ENCODE results near the gene FBXL4.
"Not testable (repeated sequence)": the region's sequence is repeated elsewhere in the genome, so short reads cannot be mapped to it uniquely, and the experiment has no call there.

The FBXL4 gene

DNA sequence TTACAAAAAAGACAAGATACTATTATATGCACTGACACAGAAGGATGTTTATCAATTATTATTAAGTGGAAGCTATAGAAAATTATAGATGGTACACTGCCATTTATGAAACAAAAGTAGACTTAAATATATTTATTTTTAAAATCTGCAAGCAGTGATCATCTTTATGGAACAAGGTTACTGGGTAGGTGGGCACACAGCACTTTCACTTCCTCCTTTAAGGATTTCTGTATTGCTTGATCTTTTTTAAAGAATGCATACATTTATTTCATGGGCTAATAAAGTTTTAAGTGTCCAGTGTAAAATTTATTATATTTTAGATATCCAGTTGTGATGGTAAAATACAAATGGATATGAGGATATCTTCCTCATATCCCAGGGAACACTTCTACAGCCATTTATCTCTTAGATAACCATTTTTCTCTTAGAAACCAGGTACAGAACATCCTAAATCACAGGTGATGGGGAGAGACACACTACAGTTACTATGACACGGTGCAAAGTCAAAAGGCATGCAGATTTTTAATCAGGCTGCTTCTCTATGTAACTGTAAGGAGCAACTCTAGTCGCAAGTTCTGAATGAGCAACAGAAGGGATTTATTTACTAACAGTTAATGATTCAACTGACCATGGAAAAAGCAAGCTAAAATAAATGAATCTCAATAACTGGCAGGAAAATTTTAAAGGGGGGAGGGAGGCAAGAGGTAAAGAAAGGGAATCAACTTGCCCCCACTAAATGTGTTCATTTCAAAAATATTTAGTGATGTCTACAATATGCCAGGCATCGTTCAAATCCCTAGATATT is 2.2 kb downstream of the FBXL4 start:
- DNase-seq, result no peak

DNA sequence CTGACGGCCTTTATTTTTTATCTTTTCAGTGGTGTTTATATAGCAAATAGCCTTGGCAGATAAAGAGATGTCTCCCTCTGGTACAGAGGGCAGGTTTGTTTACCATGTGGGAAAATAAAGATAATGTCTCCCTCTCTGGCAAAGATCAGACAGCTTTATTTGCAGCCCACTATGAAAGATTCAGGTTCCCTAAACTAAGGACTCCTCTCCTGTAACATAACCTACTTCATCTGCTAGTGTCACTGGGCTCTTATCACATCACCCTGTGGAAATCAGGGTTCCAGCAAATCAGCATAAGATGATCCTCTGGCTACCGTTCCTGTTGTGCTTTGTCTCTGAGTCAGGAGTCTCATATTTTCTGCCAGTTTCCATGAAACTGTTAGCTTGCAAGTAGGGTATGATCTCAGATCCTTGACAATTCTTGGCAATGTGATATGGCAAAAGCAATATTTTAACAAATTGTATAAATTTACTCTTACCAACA is 3.1 kb downstream of the FBXL4 start:
- DNase-seq, result no peak

DNA sequence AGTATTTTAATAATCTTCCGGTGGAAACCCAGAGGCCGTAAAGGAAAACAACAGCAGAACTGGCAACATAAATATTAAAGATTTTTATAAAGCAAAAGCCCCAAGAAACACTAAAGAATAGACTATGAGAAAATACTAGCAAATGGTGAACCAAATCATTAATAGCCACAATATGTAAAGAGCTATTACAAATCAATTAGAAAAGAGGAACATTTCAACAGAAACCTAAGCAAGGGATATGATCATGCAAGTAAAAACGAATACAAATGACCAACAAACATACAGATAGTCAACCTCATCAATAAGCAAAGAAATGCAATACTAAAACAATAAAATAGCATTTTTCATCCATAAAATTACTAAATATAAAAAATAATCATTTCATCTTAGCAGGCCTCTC is 3.6 kb downstream of the FBXL4 start:
- DNase-seq, result no peak

DNA sequence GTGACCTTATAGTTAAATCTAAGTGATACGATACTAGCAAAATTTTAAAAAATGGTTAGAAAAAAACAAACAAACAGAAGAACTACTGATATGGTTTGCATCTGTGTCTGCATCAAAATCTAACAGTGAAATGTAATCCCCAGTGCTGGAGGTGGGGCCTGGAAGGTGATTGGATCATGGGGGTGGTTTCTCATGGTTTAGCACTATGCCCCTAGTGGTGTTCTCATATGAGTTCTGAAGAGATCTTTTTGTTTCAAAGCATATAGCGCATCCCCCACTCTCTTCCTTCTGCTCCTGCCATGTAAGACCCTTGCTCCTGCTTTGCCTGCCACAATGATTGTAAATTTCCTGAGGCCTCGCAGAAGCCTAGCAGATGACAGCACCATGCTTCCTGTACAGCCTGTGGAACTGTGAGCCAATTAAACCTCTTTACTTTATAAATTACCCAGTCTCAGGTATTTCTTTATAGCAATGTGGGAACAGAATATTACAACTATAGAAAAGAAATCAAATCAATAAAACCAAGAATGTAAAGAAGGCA is 5.4 kb downstream of the FBXL4 start:
- no peak for DNase-seq

DNA sequence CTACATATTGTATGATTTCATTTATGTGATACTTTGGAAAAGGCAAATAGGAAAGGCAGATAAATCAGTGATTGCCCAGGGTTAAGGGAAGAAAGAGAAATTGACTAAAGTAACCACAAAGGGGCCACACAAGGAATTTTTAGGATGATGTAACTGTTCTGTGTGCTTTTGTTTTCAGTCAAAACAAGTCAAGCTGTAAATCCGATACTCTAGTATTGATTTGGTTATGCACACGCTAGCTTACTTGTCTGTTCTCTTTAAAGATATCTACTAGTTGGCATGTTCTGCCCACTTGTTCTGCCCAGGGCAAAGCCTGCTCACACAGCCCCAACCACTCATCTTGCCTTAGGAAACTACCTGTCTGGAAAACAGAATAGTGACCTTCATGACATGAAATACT is 6.4 kb downstream of the FBXL4 start:
- DNase-seq, result no peak

DNA sequence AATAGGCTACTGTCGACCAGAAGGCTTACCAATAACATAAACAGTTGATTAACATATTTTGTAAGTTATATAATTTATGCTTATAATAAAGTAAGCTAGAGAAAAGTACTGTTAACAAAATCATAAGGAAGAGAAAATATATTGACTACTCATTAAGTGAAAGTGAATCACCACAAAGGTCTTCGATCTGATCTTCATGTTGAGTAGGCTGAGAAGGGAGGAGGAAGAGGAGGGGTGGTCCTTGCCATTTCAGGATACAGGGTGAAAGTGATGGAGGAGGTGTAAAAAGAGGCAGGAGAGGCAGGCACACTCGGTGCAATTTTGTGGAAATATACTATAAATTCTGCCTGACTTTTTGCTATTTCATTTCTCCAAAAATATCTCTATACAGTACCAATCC is 10.4 kb downstream of the FBXL4 start:
- DNase-seq, result no peak

DNA sequence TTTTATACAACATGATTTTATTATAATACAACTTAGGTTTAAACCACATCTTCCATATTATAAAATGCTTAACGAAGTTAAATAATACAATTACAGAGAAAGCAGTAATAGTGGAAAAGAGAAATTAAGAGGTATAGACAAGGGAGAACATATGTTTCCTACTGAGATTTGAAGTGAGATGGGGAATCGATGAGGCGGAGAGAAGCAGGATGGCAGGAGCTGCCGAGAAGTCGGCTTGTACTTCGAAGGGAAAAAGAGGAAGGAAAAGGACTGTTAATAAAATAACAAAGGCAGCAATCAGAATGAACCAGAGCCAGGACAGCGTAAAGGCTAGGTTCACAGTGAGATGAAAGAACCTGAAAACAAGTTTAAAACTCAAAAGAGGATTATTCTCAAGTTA is 15.4 kb downstream of the FBXL4 start:
- no peak for DNase-seq

DNA sequence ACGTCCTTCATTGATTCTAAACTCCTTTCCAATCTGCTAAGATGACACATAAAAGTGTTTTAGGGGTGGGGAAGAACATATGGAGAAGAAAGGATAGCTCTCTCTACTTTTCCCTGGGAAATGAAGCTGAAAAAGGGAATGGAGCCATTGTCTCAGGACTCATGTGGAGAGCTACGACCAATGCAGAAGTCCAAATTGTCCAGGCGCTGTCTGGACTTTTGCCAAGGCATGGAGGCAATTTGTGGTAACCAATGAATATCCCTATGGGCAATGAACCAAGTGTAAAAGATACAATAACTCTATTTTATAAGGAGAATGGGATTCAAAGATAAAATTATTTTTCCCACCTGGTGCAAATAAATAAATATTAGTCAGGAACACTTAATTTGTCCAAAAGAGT is 16.1 kb downstream of the FBXL4 start:
- DNase-seq, result no peak

DNA sequence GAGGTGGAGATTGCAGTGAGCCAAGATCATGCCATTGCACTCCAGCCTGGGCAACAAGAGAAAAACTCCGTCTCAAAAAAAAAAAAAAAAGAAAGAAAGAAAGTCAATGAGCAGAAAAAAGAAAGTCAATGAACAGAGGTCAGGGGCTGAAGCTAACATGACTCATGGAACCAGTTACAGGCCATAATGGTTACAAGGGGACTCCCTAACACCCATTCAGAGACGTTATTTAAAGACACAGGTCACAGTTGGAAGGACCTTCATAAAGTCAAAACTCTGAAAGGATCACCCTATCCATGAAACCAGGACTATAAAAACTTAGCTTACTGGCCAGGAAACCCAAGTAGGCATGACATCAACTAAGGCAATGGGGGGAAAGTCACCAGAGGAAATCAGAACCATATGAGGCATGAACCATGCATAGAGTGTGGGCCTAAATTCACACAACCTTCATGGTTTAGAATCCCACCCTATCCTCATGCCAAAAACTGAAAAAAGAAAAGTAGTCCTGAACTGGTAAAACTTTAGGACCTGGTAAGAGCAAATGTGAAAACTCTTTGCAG is 18.2 kb downstream of the FBXL4 start:
- no peak for DNase-seq

DNA sequence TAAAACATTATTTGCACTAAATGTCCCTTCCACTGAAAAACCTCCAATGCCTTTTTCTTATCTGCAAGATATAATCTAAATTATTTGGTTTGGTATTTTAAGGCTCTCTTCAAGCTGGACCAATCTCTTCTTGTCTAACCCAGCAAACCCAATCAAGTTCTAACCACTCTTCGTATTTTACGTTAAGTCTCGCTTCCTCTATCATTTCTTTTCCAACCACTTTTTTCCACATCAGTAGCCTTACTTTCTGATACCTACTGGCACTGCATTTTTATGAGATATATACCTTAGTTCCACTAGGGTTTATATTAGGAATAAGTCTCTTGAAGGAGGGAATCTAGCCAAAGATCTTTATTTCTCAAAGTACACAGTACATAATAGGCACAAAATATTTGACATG is 19.1 kb downstream of the FBXL4 start:
- no peak for DNase-seq

DNA sequence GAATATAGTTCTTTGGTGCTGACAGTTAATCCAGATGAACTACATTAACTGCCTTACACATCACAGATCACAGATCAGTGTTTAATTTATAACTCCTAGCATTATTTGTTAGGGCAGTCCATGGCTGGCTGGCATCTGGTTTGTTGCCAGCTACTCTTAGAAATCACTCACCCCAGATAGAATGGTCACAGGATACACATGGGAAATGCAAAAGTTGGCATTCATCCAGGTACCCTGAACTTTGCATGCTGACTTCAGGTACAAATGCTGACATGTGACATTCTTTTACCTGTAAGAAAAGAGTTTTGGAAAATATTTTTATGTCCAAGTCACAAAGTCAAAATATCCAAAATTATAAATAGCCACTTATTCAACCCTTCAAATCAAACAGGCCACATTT is 20.2 kb downstream of the FBXL4 start:
- no peak for DNase-seq

DNA sequence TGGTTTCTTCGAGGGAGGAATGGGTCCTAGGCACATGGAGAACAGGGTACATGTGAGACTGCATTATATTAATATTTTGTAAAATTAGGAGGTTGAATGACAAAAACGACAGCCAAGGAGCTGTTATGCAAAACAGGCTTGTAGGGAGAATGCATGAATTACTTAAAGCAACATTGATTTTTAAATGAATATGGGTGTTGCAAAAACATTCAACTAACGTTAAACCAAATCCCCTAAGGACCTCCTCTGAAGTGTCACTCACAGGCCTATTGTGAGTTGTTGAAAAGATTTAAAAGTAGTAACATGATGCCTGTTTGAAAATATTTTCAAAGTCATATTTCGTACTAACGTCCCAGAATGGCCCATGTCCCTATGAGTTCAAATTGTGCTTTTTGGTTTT is 21.9 kb downstream of the FBXL4 start:
- no peak for DNase-seq

DNA sequence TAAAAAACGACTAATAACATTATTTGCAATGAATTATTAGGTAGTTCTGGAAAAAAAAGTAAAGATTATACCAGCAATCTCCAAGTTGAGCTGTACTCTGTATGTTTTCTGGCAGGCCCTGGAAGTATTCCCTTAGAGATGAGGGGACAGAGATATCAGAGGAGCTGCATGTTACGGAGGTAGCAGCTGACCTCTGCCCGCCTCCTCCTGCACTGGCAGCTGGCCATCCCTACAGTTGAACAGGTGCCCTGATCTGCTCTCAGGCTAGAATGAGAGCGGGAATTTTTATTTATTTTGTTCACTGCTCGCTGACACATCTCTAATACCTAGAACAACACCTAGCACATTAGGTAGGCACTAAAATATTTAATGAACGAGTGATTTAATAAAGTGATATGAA is 23.1 kb downstream of the FBXL4 start:
- DNase-seq, result no peak

DNA sequence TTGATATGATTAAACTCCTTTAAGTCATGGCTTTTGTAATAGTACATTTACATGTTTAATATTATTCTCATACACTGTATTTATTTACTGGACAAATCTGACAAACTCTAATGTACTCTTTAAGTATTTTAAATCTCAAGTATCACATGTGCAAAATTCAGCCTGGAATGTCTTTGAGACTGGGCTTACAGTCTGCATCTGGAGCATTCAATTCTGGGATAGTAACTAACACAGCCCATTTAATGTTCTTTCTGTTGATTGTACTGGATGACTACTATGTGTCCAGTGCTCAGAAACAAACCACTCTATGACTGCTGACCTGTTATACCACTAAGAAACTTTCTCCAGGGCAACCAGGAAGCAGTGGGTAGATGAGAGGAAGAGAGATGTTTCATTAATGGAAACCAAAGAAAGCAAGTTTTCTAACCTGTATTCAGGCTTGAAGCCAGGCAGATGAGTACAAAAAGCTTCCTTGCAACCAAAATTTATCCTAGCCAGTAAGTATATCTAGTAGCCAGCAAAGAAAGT is 26.8 kb downstream of the FBXL4 start:
- DNase-seq, result no peak

DNA sequence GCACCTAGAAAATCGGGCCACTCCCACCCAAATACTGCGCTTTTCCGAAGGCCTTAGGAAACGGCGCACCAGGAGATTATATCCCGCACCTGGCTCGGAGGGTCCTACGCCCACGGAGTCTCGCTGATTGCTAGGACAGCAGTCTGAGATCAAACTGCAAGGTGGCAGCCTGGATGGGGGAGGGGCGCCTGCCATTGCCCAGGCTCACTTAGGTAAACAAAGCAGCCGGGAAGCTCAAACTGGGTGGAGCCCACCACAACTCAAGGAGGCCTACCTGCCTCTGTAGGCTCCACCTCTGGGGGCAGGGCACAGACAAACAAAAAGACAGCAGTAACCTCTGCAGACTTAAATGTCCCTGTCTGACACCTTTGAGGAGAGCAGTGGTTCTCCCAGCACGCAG is 36.8 kb downstream of the FBXL4 start:
- not testable (repeated sequence) for DNase-seq

DNA sequence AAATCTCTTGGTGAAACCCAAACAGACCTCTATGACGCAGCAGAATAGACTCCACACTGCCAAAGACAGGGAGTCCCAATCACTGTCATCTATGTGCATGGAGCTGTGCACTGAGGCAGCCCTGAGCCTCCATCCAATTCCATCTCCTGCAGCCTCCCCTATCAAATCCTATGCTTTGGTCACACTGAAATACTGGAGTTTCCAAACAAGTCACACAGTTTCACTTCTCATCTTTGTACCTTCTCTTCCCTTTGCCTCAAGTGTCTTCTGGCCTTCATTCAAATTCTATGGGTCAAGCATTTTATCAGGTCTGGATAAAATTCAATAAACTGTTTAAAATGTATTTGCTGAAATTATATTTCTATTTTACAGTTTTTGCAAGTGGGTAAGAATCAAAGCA is 38.5 kb downstream of the FBXL4 start:
- no peak for DNase-seq

DNA sequence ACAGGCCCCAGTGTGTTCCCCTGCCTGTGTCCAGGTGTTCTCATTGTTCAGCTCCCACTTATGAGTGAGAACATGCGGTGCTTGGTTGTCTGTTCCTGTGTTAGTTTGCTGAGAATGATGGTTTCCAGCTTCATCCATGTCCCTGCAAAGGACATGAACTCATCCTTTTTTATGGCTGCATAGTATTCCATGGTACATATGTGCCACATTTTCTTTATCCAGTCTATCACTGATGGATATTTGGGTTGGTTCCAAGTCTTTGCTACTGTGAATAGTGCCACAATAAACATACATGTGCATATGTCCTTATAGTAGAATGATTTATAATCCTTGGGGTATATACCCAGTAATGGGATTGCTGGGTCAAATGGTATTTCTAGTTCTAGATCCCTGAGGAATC is 41.4 kb downstream of the FBXL4 start:
- not testable (repeated sequence) for DNase-seq

DNA sequence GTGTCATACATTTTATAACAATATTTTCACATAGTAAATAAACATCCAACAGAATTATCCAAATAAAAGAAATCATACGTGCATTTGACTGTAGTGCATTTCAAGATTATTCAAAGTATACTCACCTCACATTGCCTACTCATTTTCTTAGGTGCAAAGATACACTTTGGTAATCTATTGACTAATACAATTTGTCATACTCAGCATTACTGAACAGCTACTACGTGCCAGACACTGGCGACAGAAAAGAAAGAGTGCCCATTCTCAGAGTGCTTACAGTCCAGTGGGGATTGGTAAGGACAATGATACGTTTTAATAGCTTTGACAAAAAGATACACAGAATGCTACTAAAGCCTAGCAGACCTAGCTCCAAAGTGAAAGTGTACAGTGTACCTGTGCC is 42.0 kb downstream of the FBXL4 start:
- DNase-seq, result no peak

DNA sequence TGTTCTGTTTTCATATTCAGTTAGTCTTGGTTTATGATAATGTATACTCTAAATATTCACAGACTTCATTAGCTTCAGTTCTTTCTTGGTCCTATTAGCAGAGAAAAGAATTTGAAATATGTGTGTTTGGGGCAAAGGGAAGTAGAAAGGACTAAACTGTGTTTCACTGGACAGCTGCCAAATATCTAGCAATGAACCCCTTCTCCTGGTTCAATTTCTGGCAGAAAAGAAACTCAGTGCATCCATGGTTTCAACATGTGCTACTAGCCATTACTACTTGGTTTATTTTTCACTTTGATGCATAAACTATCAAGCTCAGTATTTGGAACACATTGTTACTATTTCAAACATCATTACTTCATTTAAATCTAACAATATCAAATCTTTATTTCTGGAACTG is 43.6 kb downstream of the FBXL4 start:
- no peak for DNase-seq

DNA sequence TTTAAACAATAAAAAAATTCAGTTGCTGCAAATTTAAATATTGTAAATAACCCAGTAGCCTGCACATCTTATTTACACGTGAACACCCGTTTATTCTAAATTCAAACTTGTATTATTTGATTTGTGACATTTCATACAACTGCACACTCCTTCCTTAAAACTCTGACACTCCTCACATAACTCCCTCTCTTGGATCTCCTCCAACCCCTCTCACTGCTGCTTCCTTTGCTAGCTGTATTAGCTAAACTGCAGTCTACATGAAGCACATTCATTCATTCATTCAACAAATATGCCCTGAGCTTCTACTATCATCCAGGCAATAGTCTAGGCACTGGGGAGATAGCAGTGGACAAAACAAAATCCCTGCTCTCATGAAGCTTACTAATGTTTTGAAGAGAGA is 47.0 kb downstream of the FBXL4 start:
- no peak for DNase-seq

DNA sequence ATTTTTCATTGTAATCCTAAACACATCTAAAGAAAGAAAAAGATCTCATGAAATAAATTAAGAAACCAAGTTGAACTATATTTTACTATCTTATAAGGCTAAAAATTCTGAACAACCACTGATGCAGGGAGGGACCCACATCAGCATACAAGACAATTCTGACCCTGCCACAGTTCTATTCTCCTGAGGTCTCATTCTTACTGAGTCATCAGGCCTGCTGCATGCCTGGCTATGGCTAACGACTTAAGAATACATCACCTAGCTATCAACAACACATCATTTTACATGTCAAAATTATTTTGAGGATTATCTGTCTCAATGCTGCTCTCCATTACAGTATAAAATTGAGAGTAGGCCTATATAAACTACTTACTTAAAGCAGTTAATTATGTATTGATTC is 52.9 kb downstream of the FBXL4 start:
- no peak for DNase-seq

DNA sequence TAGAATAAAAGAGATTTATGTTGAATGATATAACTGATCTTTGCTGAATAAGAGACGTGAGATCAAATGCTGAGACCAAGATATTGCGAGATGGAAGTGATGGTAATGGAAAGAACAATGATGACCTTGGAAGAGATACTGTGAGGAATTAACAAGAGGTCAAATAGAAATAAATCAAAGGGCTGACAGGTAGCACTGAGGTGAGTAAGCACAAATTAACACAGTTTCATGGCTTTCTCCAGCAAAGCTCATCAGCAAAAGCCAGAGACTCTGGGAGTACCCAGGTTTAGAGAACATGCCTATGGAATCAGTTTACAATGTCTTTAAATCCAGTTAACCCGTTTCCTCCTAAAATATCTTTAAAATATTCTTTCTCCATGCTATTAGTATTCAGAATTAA is 60.1 kb downstream of the FBXL4 start:
- DNase-seq, result no peak

DNA sequence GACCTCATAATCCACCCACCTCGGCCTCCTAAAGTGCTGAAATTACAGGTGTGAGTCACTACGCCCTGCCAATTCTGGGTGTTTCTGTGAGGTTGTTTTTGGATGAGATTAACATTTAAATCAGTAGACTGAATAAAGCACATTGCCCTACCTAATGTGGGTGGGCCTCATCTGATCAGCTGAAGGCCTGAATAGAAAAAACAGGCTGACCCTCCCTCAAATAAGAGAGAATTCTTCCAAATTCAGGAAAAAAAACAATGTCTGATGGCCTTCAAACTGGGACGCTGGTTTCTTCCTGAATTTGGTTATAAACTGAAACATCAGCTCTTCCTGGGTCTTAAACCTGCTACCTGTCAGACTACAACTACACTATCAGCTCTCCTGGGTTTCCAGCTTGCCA is 62.4 kb downstream of the FBXL4 start:
- no peak for DNase-seq

DNA sequence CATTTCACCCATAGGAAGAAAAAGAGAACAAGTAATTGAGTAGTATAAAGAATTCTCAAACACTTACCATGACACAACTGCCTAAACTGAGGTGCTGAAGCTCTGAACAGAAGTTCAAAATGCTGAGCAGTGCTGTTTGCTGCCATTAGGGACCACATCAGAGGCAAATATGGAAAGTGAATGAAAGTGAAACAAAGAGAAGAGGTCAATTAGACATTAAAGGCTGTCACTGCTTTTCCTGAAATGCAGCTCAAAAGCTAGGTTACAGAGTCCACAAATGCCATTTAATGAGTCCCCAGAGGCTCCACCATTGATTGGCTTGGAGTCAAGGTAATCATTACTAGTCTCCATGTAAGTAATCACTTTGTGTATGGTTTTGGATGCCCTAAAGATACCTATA is 67.3 kb downstream of the FBXL4 start:
- no peak for DNase-seq

Measured in stimulated activated CD4-positive, alpha-beta T cell treated with anti-CD3 and anti-CD28 coated beads, Interleukin-2, amount 100 ng/mL, for 24 hours (primary cell).